ENCODE results near the gene C11orf58.

The C11orf58 gene

DNA sequence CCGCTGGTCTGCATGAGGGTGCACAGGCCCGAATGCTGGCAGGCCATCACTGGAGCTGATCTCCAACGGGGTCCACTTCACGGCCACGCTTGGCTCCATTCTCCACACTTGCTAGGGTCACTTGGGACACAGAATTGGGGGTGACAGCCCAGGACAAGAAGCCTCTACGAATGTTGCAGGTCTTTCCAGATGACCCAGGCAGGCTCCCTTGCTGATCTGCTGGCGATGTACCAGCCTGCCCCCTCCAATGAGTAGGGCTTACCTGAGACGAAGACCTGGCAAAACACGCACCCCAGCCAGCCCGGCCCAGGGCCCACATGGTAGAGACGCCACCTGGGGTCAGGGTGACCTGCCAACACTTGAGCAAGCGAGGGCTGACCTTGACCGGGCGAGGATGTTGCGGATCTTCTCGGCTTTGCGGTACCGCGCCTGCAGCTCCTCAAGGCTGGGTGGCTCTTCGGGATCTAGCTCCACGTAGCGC, 44.9 kb downstream of the C11orf58 start:
- Histone ChIP-seq H3K27ac (no peak overlapping the region), H3K4me3 (no peak overlapping the region), H3K9ac (no peak overlapping the region), H3K9me3 (no peaks in the 10 kb centered on the region), H3K4me2 (no peak overlapping the region), H4K20me1 (no peaks in the 10 kb centered on the region), H3K4me1 (peaks cover 9% of the 10 kb centered on the region), H3K27me3 (no peaks in the 10 kb centered on the region), H3K36me3 (no peaks in the 10 kb centered on the region)
- no peak for TF ChIP-seq Cebpa-rat (IDR thresholded peaks at IDR 0.05)

DNA sequence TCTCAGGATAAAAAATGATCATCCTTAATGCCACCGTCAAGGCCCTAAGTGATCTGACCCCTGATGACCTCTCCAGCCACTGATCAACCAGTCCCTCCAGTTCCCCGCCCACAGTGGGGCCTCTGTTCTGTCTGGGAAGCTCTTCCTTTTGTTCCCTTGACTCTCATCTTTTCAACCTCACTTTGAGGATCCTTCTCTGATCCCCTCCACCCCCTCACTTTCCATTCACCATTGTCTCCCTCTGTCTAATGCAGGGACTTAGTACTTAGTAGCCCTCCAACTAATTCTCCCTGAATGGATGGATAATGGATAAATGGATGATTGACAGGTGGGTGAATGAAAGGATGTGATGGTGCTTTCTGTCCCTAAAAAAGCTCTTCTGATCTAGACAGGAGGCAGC, 45.6 kb downstream of the C11orf58 start:
- H3K4me3 ChIP-seq = no peak overlapping the region
- no peak overlapping the region for H3K4me2 ChIP-seq
- no peaks in the 10 kb centered on the region for H3K9me3 ChIP-seq
- H3K36me3 ChIP-seq = no peaks in the 10 kb centered on the region
- H3K27me3 ChIP-seq = no peaks in the 10 kb centered on the region
- no peak overlapping the region for H3K27ac ChIP-seq
- TF ChIP-seq Cebpa-rat (IDR thresholded peaks at IDR 0.05) = no peak
- H3K9ac ChIP-seq = no peak overlapping the region
- peaks cover 9% of the 10 kb centered on the region for H3K4me1 ChIP-seq
- H4K20me1 ChIP-seq = no peaks in the 10 kb centered on the region

DNA sequence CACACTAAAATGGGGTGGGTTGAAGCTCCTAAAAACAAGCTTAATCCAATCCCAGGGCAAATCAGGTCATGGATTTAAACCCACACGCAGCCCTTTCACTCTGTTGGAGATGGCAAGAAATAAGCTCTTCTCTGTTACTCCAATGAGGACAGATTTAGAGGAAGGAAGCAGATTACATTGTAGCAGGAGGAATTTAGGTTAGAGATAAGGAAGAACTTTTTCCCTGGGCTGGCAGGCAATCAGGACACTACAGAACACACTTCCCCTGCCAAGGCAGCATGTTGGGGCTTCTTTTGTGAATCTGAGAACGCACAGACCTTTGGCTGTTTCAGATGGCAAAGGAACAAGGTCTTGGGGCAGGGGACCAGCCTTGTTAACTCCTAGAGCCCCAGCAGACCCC, 46.2 kb downstream of the C11orf58 start:
- H3K36me3 ChIP-seq = no peaks in the 10 kb centered on the region
- H3K27ac ChIP-seq = no peak overlapping the region; the same call in 1 of the 2 replicates
- H3K27me3 ChIP-seq = no peaks in the 10 kb centered on the region
- H4K20me1 ChIP-seq = no peaks in the 10 kb centered on the region
- no peak overlapping the region for H3K4me3 ChIP-seq
- H3K4me1 ChIP-seq = peaks cover 9% of the 10 kb centered on the region
- H3K9ac ChIP-seq = no peak overlapping the region
- no peak overlapping the region for H3K4me2 ChIP-seq
- no peak for TF ChIP-seq Cebpa-rat (IDR thresholded peaks at IDR 0.05)
- H3K9me3 ChIP-seq = no peaks in the 10 kb centered on the region

DNA sequence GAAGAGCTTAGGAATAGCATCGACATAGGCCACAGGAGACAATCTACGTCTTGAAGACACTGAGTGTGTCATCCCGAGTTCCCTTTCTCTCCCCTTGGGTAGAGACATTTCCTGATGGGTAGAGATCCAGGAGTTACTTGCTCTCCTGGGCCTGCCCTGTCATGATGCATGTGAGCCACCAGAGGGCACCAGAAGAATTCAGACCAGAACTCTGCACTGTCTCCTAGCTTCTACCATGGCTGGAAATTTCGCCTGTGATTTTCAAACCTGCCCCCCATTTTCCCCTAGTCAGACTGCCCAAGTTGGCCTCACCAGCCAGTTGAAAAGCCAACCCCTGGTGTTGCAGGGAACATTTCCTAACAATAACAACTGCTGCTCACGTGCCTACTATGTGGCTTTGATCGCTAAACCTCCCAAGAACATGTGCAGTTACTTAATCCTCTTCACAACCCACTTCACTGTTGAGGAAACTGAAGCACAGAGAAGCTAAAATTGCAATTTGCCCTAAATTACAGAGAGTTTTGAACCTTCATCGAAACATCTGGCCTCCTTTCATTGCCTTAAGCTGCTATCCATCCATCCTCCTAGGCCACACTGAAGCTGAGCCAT, 47.2 kb downstream of the C11orf58 start:
- Histone ChIP-seq H4K20me1 (no peaks in the 10 kb centered on the region), H3K4me1 (peaks cover 14% of the 10 kb centered on the region), H3K27me3 (no peaks in the 10 kb centered on the region), H3K4me2 (no peak overlapping the region), H3K36me3 (no peaks in the 10 kb centered on the region), H3K9me3 (no peaks in the 10 kb centered on the region), H3K27ac (no peak overlapping the region), H3K4me3 (no peak overlapping the region), H3K9ac (no peak overlapping the region)
- no peak for TF ChIP-seq Cebpa-rat (IDR thresholded peaks at IDR 0.05)

DNA sequence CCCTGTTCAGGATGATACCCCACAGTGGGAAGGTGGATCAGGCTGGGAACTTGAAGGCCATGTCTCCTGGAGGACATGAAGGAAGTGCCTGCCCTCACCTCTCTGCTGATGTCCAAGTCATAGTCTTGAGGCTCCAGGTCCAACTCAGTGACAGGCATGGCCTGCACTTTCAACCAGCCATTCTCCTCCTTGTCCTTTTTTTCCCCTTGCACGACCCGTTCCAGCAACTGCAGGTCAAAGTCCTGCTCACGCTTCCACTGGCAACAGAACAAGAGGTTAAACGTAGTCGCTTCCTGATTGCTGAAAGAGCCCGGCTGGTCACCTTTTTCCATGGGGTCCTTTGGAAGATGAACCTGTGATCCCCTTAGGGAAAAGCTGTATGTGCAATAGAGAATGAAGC, 47.7 kb downstream of the C11orf58 start:
- H4K20me1 ChIP-seq = no peaks in the 10 kb centered on the region
- peaks cover 16% of the 10 kb centered on the region for H3K4me1 ChIP-seq
- no peaks in the 10 kb centered on the region for H3K27me3 ChIP-seq
- H3K9ac ChIP-seq = no peak overlapping the region
- H3K9me3 ChIP-seq = no peaks in the 10 kb centered on the region
- no peak overlapping the region for H3K4me3 ChIP-seq
- no peak overlapping the region for H3K27ac ChIP-seq
- no peak overlapping the region for H3K4me2 ChIP-seq
- no peaks in the 10 kb centered on the region for H3K36me3 ChIP-seq
- TF ChIP-seq Cebpa-rat (IDR thresholded peaks at IDR 0.05) = no peak

DNA sequence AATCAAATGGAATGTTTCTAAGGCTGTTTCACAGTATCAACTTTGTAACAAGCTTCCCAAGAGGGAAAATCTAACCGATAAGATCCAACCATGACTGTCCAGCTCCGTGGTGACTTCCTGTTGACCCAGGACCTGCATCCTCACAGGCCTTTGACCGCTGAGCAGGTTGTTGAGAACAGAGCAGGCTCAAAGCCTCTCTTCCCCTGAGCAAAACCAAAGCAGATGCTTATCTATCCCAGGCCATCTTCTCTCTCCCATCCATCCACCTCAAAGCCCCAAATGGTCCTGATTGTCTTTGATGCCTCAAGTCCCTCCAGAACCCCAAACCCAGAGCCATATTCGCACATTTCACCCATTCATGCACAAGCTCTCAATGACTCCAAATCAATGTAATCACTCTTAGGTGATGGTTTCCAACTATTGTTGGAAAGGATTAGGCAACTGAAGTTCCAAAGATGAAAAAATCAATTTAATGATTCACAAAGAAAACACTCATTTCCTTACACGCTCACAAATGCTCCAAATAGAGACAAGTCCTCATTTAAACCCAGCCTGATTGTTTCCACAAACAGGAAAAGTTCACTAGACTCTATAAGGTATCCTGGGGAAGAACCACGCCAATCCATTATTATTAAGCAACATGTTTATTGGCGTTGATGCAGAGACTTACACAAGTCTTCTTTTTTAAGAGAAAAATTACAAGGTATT, 48.7 kb downstream of the C11orf58 start:
- Histone ChIP-seq H3K27me3 (no peaks in the 10 kb centered on the region), H3K4me2 (no peak overlapping the region), H3K9ac (no peak overlapping the region), H3K27ac (no peak overlapping the region), H3K4me3 (no peak overlapping the region), H3K9me3 (no peaks in the 10 kb centered on the region), H3K36me3 (no peaks in the 10 kb centered on the region), H3K4me1 (peaks cover 22% of the 10 kb centered on the region), H4K20me1 (no peaks in the 10 kb centered on the region)
- no peak for TF ChIP-seq Cebpa-rat (IDR thresholded peaks at IDR 0.05)

DNA sequence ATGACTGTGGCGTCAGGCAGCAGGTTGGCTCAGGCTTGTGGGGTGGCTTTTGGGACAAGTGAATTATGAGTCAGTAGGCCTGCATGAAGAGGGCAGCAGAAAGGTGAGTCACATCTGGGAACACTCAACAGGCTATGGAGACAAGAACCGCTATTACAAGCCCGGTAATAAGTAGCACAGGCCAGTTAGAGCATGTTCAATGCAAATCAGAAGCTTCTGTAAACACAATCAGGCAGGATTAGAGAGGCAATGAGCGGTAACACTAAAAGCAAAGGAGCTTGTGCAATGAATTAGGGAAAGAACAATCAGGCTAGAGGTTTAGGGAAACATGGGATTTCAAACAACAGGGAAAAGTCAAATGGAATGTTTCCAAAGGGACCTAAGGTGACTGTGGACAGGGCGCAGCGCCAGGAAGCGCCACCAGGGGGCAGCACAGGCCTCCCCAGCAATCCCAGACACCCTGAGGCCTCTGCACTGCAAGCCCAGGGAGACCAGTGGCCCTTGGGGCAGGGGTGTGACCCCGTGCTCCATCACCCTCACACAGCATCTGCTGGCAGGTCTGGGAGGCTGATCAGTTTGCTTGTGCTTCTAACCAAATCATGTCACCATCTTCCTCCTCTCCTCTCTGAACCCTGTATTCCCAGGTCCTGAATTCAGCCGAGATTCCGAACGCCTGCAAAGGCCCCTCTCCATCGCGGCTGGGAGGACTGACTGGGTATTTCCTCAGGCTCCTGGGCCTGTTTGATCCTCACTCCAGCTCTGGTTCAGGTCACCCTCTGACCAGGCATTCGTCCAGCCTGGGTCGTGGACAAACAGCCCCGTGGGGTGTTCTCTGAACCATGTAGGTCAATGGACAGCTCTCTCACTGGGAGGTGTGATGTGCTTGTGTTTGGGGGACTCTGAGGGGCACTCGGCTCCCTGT, 50.0 kb downstream of the C11orf58 start:
- Histone ChIP-seq H3K9ac (no peak overlapping the region), H3K4me2 (no peak overlapping the region), H3K9me3 (no peaks in the 10 kb centered on the region), H3K4me1 (peaks cover 28% of the 10 kb centered on the region), H3K4me3 (no peak overlapping the region), H3K27me3 (no peaks in the 10 kb centered on the region), H4K20me1 (no peaks in the 10 kb centered on the region), H3K36me3 (no peaks in the 10 kb centered on the region), H3K27ac (no peak overlapping the region)
- no peak for TF ChIP-seq Cebpa-rat (IDR thresholded peaks at IDR 0.05)

DNA sequence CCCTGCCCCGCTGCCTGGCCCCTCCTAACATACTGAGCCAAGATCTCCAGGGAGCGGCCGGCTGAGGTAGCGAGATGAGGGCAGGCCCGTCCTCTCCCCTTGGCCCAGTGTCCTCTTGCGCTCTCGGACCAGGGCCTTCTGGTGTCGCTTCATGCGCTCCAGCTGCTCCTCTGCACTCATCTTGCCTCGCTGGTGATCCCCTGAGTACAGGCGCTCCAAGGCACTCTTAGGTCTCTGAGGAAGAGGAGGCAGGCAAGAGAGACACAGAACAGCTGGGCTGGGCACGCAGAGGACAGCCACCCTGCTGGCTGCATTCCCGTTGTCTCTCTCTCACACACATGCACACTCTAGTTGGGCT, 50.6 kb downstream of the C11orf58 start:
- Histone ChIP-seq H3K9ac (no peak overlapping the region), H3K9me3 (no peaks in the 10 kb centered on the region), H3K4me2 (no peak overlapping the region), H4K20me1 (no peaks in the 10 kb centered on the region), H3K27ac (no peak overlapping the region), H3K27me3 (no peaks in the 10 kb centered on the region), H3K4me3 (no peak overlapping the region), H3K4me1 (peaks cover 28% of the 10 kb centered on the region), H3K36me3 (no peaks in the 10 kb centered on the region)
- TF ChIP-seq Cebpa-rat (IDR thresholded peaks at IDR 0.05) = no peak

DNA sequence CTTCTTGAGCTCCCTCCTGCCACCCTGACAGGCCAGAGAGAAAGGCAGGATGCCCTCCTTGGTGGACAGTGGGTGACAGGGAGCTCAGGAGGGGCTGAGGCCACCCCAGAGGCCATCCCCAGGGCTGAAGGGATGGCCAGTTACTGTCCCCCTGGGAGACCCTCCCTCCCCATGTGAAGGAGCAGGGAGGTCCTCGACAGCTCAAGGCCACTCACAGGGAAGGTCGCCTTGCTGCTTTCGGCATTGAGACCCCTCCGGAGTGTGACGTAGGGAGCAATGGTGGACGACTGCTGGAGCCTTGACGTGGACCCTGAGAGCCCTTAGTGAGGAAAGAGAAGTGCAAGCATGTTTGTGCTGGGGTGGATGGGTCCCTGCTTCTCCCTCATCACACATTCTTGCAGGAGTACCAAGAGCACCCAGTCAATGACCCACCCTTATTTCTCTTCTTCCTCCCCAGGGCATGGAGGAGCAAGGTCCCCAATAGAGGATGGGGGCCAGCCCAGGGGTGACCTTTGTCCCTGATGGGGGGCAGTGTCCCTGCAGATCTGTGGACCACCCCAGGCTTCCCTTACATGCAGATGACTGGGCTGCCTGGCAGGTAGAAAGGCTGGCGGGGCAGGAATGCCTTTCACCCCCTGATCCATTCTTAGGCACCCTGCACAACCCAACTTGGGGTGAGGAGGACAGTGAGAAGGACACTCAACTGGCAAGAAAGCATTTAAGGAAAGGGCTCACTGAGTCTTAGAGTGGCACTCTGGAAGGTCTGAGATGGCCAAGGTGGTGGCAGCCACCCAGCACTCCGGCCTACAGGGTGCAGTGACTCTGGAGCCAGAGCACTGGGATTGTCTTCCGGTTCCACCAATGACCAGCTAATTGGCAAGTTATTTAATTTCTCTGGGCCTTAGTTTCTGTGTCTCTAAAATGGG, 51.4 kb downstream of the C11orf58 start:
- H3K4me1 ChIP-seq = peaks cover 28% of the 10 kb centered on the region
- 0 out of 2 replicates have a peak overlapping the region, but pooled peaks have one; percentile 9 for H3K4me2 ChIP-seq
- no peaks in the 10 kb centered on the region for H3K9me3 ChIP-seq
- no peaks in the 10 kb centered on the region for H4K20me1 ChIP-seq
- no peak overlapping the region for H3K27ac ChIP-seq
- H3K4me3 ChIP-seq = no peak overlapping the region
- no peak for TF ChIP-seq Cebpa-rat (IDR thresholded peaks at IDR 0.05)
- no peaks in the 10 kb centered on the region for H3K27me3 ChIP-seq
- H3K9ac ChIP-seq = no peak overlapping the region
- H3K36me3 ChIP-seq = no peaks in the 10 kb centered on the region

All from BLaER1 (cell line).